Measurements from ENCODE around the gene PITPNB. TPM values are rescaled to one million over a fixed set of nuclear protein-coding genes. Genes with fewer than 3 reads are reported as not detected.

PITPNB gene
- total RNA-seq, 3 donors from 2014 or later: 42.5 to 130 (median 47.4) TPM

DNA sequence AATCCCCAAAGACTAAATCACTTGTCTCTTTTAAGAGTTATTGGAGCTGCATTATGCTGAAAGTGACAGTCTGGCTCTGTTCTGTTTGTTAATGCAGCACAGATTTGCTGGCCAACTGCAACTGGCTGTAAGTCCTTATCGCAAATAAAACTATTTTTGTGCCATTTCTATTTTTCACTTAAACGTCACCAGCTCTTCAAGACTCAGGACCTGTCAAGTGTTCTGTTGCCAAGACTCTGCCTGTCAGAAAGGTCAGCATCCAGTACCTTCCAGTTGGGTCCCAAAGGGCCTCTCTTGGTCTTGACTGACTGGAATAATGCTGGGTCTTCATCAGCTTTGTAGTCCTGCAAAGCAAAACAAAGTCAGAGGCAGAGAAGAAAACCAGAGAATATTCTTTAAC lies 45.6 kb downstream of the PITPNB start:
- no peak for ATAC-seq

GRCh38 chr22:27872488-27872887 lies 46.6 kb downstream of the PITPNB start:
- H3K36me3 ChIP-seq (ENCODE audit: low read depth): no peaks in the 10 kb centered on the region
- intact Hi-C loops (cut with DNase I, micrococcal nuclease): no loop called here
- TF ChIP-seq, protein P1, sequence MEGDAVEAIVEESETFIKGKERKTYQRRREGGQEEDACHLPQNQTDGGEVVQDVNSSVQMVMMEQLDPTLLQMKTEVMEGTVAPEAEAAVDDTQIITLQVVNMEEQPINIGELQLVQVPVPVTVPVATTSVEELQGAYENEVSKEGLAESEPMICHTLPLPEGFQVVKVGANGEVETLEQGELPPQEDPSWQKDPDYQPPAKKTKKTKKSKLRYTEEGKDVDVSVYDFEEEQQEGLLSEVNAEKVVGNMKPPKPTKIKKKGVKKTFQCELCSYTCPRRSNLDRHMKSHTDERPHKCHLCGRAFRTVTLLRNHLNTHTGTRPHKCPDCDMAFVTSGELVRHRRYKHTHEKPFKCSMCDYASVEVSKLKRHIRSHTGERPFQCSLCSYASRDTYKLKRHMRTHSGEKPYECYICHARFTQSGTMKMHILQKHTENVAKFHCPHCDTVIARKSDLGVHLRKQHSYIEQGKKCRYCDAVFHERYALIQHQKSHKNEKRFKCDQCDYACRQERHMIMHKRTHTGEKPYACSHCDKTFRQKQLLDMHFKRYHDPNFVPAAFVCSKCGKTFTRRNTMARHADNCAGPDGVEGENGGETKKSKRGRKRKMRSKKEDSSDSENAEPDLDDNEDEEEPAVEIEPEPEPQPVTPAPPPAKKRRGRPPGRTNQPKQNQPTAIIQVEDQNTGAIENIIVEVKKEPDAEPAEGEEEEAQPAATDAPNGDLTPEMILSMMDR (IDR thresholded peaks at IDR 0.05): no peak
- no peaks in the 10 kb centered on the region for H3K9me3 ChIP-seq
- DNase-seq (no peak), ATAC-seq (no peak)
- H3K4me1 ChIP-seq (ENCODE audit: low read depth): peaks cover 27% of the 10 kb centered on the region
- no peak overlapping the region for H3K4me3 ChIP-seq

More for the DNA sequence above, 45.6 kb downstream of the PITPNB start:
- intact Hi-C loops (cut with DNase I, micrococcal nuclease): no loop called here
- DNase-seq: no peak
- Histone ChIP-seq H3K4me3 (no peak overlapping the region), H3K36me3 (ENCODE audit: low read depth) (no peaks in the 10 kb centered on the region), H3K9me3 (no peaks in the 10 kb centered on the region), H3K4me1 (ENCODE audit: low read depth) (peaks cover 27% of the 10 kb centered on the region)
- TF ChIP-seq, protein P1 (IDR thresholded peaks at IDR 0.05): no peak

DNA sequence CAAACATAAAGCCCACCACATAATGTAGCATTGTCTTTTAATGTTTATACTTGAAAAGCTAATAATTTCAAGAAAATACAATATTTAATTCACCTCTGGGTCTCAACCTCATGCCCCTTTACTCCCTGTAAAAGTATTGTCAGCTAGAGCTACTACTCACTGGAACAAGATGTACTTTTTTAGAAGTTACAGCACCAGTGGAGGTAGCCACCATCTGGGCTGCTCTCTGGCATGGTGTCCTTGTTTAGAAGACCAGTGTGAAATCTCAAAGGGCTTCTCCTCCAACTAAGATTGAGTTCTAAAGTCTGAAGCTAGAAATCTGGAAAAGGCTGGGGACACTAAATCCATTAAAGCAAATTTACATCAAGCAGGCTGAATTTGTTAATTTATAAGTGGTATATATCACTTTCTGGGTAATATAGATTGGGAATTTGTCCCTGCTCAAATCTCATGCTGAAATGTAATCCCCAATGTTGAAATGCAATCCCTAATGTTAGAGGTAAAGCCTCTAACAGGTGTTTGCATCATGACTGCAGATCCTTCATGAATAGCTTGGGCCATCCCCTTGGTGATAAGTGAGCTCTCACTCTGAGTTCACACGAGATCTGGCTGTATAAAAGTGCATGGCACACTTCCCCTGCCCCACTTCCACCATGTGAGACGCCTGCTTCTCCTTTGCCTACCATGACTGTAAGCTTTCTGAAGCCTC lies 47.6 kb downstream of the PITPNB start:
- TF ChIP-seq, protein P1 (IDR thresholded peaks at IDR 0.05): no peak
- H3K4me1 ChIP-seq (ENCODE audit: low read depth): peaks cover 27% of the 10 kb centered on the region
- no peak for ATAC-seq

GRCh38 chr22:27870234-27871191 lies 48.5 kb downstream of the PITPNB start:
- no peaks in the 10 kb centered on the region for H3K9me3 ChIP-seq
- H3K4me3 ChIP-seq: no peak overlapping the region
- ATAC-seq (peak; percentile 88), DNase-seq (no peak)
- TF ChIP-seq, protein P1 (IDR thresholded peaks at IDR 0.05): no peak
- H3K4me1 ChIP-seq (ENCODE audit: low read depth): peaks cover 27% of the 10 kb centered on the region
- intact Hi-C loops (cut with DNase I, micrococcal nuclease): no loop called here
- no peaks in the 10 kb centered on the region for H3K36me3 ChIP-seq (ENCODE audit: low read depth)

More for the DNA sequence above, 47.6 kb downstream of the PITPNB start:
- Histone ChIP-seq H3K36me3 (ENCODE audit: low read depth) (no peaks in the 10 kb centered on the region), H3K4me3 (no peak overlapping the region), H3K9me3 (no peaks in the 10 kb centered on the region)
- no peak for DNase-seq
- intact Hi-C loops (cut with DNase I, micrococcal nuclease): no loop called here

DNA sequence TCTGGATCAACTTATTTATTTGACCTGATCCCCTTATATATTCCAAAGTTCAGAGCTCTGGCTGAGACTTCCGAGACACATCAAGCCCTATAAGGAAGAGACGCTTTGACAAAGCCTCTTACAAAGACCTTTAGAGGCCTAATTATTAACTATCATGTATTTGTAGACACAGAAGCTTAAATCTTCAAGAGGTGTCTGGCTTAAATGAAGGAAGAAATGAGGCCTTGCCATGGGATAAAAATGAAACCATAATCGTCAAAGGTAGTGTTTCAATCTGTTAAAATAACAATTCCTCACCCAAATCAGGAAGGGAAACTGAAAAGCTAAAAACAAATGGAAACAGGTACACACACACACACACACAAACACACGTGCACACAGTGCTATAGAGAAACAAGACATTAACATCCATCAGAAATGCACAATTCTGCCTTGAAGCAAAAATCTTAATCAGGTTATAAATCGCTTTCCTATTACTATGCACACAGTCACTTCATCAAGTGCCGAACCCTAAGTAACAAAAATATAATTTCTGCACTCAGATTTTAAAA lies 50.2 kb downstream of the PITPNB start:
- ATAC-seq (peak; percentile 52), DNase-seq (no peak)
- TF ChIP-seq, protein P1 (IDR thresholded peaks at IDR 0.05): no peak
- no peaks in the 10 kb centered on the region for H3K9me3 ChIP-seq
- peaks cover 27% of the 10 kb centered on the region for H3K4me1 ChIP-seq (ENCODE audit: low read depth)
- H3K4me3 ChIP-seq: no peak overlapping the region
- no peaks in the 10 kb centered on the region for H3K36me3 ChIP-seq (ENCODE audit: low read depth)
- intact Hi-C loops (cut with DNase I, micrococcal nuclease): no loop called here

Measured in mucosa of descending colon (tissue), 3 donors.